H1 (cell line): ENCODE measurements around the gene SLC2A13. TPM values are rescaled to one million over a fixed set of nuclear protein-coding genes. Genes with fewer than 3 reads are reported as not detected.

Experiments
- CTCF ChIA-PET: fragments of 300-600 bp; sonication (Branson Sonifier 250); formaldehyde crosslinking; loops from one replicate; lab custom pipeline; 2021; ENCODE audit not compliant: partially characterized antibody; lab: Charles Lee
- POLR2A ChIA-PET: fragments of 300-600 bp; sonication (Branson Sonifier 250); formaldehyde crosslinking; loops from one replicate; lab custom pipeline; 2021; ENCODE audit warnings: inconsistent platforms; ENCODE audit not compliant: partially characterized antibody; lab: Charles Lee
- DNase-seq, 2 experiments: peaks; one replicate each; pipeline versions ENCODE4 v3.0.0 to v3.0.0-alpha.2; 2010 to 2022; ENCODE audit warnings: low spot score in 2 of 2, low read depth in 1 of 2, mixed read lengths in 1 of 2
- FAIRE-seq: peaks from 2 replicates; lab custom pipeline; 2011; peaks lifted over from hg19 to GRCh38; lab: Jason Lieb, UNC
- H2AFZ ChIP-seq: 2 replicates; pipeline ENCODE4 v1.8.1; 2012; ENCODE audit warnings: low read length, inconsistent platforms
- H2AK5ac ChIP-seq: 2 replicates; pipeline ENCODE4 v1.6.1; 2013; ENCODE audit warnings: low read depth, low read length
- H2BK120ac ChIP-seq: replicated peaks from 2 replicates; pipeline ENCODE3; 2013; ENCODE audit warnings: low read depth, low read length, inconsistent platforms
- H2BK12ac ChIP-seq: 2 replicates; pipeline ENCODE4 v1.6.1; 2013; ENCODE audit warnings: low read depth, low read length
- H2BK15ac ChIP-seq: 2 replicates; pipeline ENCODE4 v1.6.1; 2013; ENCODE audit warnings: low read length
- H2BK20ac ChIP-seq: 2 replicates; pipeline ENCODE4 v1.6.1; 2013; ENCODE audit warnings: low read length
- H2BK5ac ChIP-seq: 2 replicates; pipeline ENCODE4 v1.6.1; 2013; ENCODE audit warnings: low read depth, low read length
- H3K14ac ChIP-seq: 2 replicates; pipeline ENCODE4 v1.6.1; 2013; ENCODE audit warnings: inconsistent platforms; ENCODE audit not compliant: insufficient read length
- H3K18ac ChIP-seq: 2 replicates; pipeline ENCODE4 v1.6.1; 2013; ENCODE audit warnings: low read length; ENCODE audit errors: extremely low read depth
- H3K23ac ChIP-seq: 2 replicates; pipeline ENCODE4 v1.6.1; 2013; ENCODE audit warnings: inconsistent platforms; ENCODE audit not compliant: insufficient read length
- H3K23me2 ChIP-seq: 2 replicates; pipeline ENCODE4 v1.6.1; 2013; ENCODE audit warnings: low read depth, low read length
- H3K27ac ChIP-seq: 2 replicates; pipeline ENCODE4 v1.6.1; 2011; ENCODE audit warnings: low read depth, low read length, inconsistent platforms
- H3K27me3 ChIP-seq, 4 experiments: replicated peaks in 1 of 4; 1 replicate in 1 of 4; 2 replicates in 3 of 4; pipeline versions ENCODE4 v1.6.1 to v1.8.1; 2011 to 2013; ENCODE audit warnings: low read length in 3 of 4, mild to moderate bottlenecking in 3 of 4, inconsistent platforms in 2 of 4, mixed read lengths in 2 of 4, moderate library complexity in 1 of 4; ENCODE audit not compliant: control insufficient read depth in 3 of 4, insufficient read depth in 3 of 4; ENCODE audit errors: extremely low read depth in 1 of 4
- H3K36me3 ChIP-seq, 4 experiments: 2 replicates each; pipeline versions ENCODE4 v1.6.1 to v1.8.1; 2011 to 2013; ENCODE audit warnings: mild to moderate bottlenecking in 4 of 4, low read length in 3 of 4, moderate library complexity in 2 of 4, control low read depth in 1 of 4, inconsistent platforms in 1 of 4; ENCODE audit not compliant: insufficient read depth in 4 of 4, control insufficient read depth in 2 of 4
- H3K4ac ChIP-seq: replicated peaks from 2 replicates; pipeline ENCODE3; 2013; ENCODE audit warnings: low read length, low read depth, mixed read lengths, inconsistent platforms; ENCODE audit not compliant: insufficient read length
- H3K4me1 ChIP-seq, 4 experiments: replicated peaks in 1 of 4; 1 replicate in 1 of 4; 2 replicates in 3 of 4; pipeline versions ENCODE4 v1.6.1 to v1.8.1; 2011 to 2013; ENCODE audit warnings: low read length in 3 of 4, inconsistent platforms in 2 of 4, mixed read lengths in 1 of 4; ENCODE audit not compliant: insufficient read depth in 4 of 4, control insufficient read depth in 3 of 4
- H3K4me2 ChIP-seq, 2 experiments: 2 replicates each; pipeline versions ENCODE4 v1.6.1 to v1.8.1; 2011 to 2013; ENCODE audit warnings: low read depth in 2 of 2, low read length in 2 of 2, control low read depth in 1 of 2, inconsistent platforms in 1 of 2, mild to moderate bottlenecking in 1 of 2; ENCODE audit not compliant: insufficient read depth in 1 of 2
- H3K4me3 ChIP-seq, 4 experiments: fragments of 200-600, 300-600 bp in 1 of 4; sonication (generic), shearing (Covaris generic), sonication (Bioruptor Twin) in 1 of 4; 2 replicates each; pipeline versions ENCODE4 v1.5.1 to v1.8.1; 2011 to 2016; ENCODE audit warnings: low read length in 4 of 4, low read depth in 3 of 4, control low read depth in 2 of 4, inconsistent platforms in 2 of 4, mild to moderate bottlenecking in 2 of 4, mixed read lengths in 1 of 4, moderate library complexity in 1 of 4; ENCODE audit not compliant: insufficient read depth in 2 of 4; ENCODE audit errors: extremely low read depth in 1 of 4
- H3K56ac ChIP-seq: replicated peaks from 2 replicates; pipeline ENCODE3; 2013; ENCODE audit warnings: low read depth, mild to moderate bottlenecking, mixed read lengths, low read length, inconsistent platforms; ENCODE audit not compliant: insufficient read length
- H3K79me1 ChIP-seq: 2 replicates; pipeline ENCODE4 v1.6.1; 2013; ENCODE audit warnings: low read depth, low read length, control low read depth
- H3K79me2 ChIP-seq, 2 experiments: 2 replicates each; pipeline versions ENCODE4 v1.6.1 to v1.8.1; 2012 to 2013; ENCODE audit warnings: low read length in 2 of 2, mild to moderate bottlenecking in 2 of 2, inconsistent platforms in 1 of 2; ENCODE audit not compliant: insufficient read depth in 2 of 2, control insufficient read depth in 1 of 2
- H3K9ac ChIP-seq, 4 experiments: replicated peaks in 1 of 4; 1 replicate in 1 of 4; 2 replicates in 3 of 4; pipeline versions ENCODE4 v1.6.1 to v1.8.1; 2011 to 2013; ENCODE audit warnings: low read depth in 3 of 4, low read length in 3 of 4, control low read depth in 2 of 4, mild to moderate bottlenecking in 2 of 4, moderate library complexity in 2 of 4, inconsistent platforms in 1 of 4; ENCODE audit errors: extremely low read depth in 1 of 4
- H3K9me3 ChIP-seq, 2 experiments: 2 replicates each; pipeline versions ENCODE4 v1.6.1 to v1.8.1; 2012 to 2013; ENCODE audit warnings: mild to moderate bottlenecking in 2 of 2, moderate library complexity in 2 of 2, control low read depth in 1 of 2, inconsistent platforms in 1 of 2, low read depth in 1 of 2, low read length in 1 of 2, mixed read lengths in 1 of 2; ENCODE audit not compliant: insufficient read depth in 2 of 2
- H4K20me1 ChIP-seq, 2 experiments: replicated peaks in 1 of 2; 2 replicates each; pipeline versions ENCODE3 to v1.8.1; 2011 to 2013; ENCODE audit warnings: inconsistent platforms in 2 of 2, low read length in 2 of 2, mild to moderate bottlenecking in 1 of 2; ENCODE audit not compliant: insufficient read depth in 2 of 2, control insufficient read depth in 1 of 2
- H4K5ac ChIP-seq: 2 replicates; pipeline ENCODE4 v1.6.1; 2013; ENCODE audit warnings: low read length, low read depth, mixed read lengths, inconsistent platforms; ENCODE audit not compliant: insufficient read length
- H4K8ac ChIP-seq: 2 replicates; pipeline ENCODE4 v1.8.0; 2013; ENCODE audit warnings: mild to moderate bottlenecking, moderate library complexity, low read length, inconsistent platforms; ENCODE audit not compliant: insufficient read depth; ENCODE audit errors: extremely low read depth
- H4K91ac ChIP-seq: replicated peaks from 2 replicates; pipeline ENCODE3; 2013; ENCODE audit warnings: low read length, mixed read lengths, inconsistent platforms; ENCODE audit not compliant: insufficient read length
- CTCF ChIP-seq, 3 experiments: IDR thresholded peaks; 1 replicate in 2 of 3; 2 replicates in 1 of 3; pipeline versions ENCODE4 v1.5.1 to v1.6.1; 2011; ENCODE audit warnings: low read length in 3 of 3, mild to moderate bottlenecking in 3 of 3, inconsistent platforms in 2 of 3, low read depth in 1 of 3, moderate library complexity in 1 of 3; ENCODE audit not compliant: insufficient read depth in 1 of 3; ENCODE audit errors: control extremely low read depth in 1 of 3
- RBBP5 ChIP-seq: IDR thresholded peaks from 2 replicates; pipeline ENCODE4 v1.7.1; 2012; ENCODE audit warnings: low read depth, mild to moderate bottlenecking, inconsistent platforms, low read length, moderate library complexity, borderline replicate concordance
- TAF7 ChIP-seq: optimal IDR thresholded peaks from 2 replicates; pipeline ENCODE3; 2011; ENCODE audit warnings: low read depth, mild to moderate bottlenecking, inconsistent platforms, low read length, moderate library complexity, borderline replicate concordance
- WGBS, 2 experiments: shearing (Covaris generic) in 1 of 2; methylation state at CpG; one replicate each; pipeline versions ENCODE4 v1.1.6 to v1.1.7; 2013 to 2015; ENCODE audit warnings: low lambda C conversion rate in 2 of 2, mixed read lengths in 2 of 2, inconsistent platforms in 1 of 2, low coverage in 1 of 2, missing lambda C conversion rate in 1 of 2; ENCODE audit not compliant: insufficient replicate concordance in 2 of 2, insufficient coverage in 1 of 2, insufficient read length in 1 of 2; ENCODE audit errors: extremely low coverage in 1 of 2, missing lambda C conversion rate in 1 of 2; 5-methylcytosine and 5-hydroxymethylcytosine counted together
- polyA plus RNA-seq, 7 experiments: library from polyadenylated mRNA; depleted of rRNA in 3 of 7; stranded (reverse) in 5 of 7; unstranded in 2 of 7; fragments of >200 nt in 5 of 7; fragments of 200-250 nt in 2 of 7; gene quantifications; 1 replicate in 5 of 7; 2 replicates in 1 of 7; 4 replicates in 1 of 7; pipeline versions ENCODE4 v1.2.1 to v1.2.3, GENCODE V29; 2011 to 2013; ENCODE audit warnings: missing spikeins in 2 of 7, mixed read lengths in 2 of 7
- total RNA-seq: library from RNA; stranded (reverse); fragmentation: NEBNext Ultra II Directional; extraction: Animal tissue kit (Norgen Biotek cat#: 25700); gene quantifications from 2 replicates; pipeline ENCODE4 v1.2.1, GENCODE V29; 2021

SLC2A13 gene
- total and polyA plus RNA-seq, 2 of the 8 experiments (the other 6 are each of a cell fraction or from before 2014, with no cell fraction given): 2.8 to 9.6 TPM

GRCh38 chr12:39866135-39866534 lies 239.7 kb downstream of the SLC2A13 start:
- POLR2A ChIA-PET: no interaction called here
- no peaks in the 10 kb centered on the region for H3K79me2 ChIP-seq

More at GRCh38 chr12:39866135-39866534, 239.7 kb downstream of the SLC2A13 start:
- H4K20me1 ChIP-seq: no peaks in the 10 kb centered on the region
- TF ChIP-seq TAF7 (no peak), RBBP5 (no peak), CTCF (IDR thresholded peaks at IDR 0.05; ENCODE audit: control extremely low read depth in 1 of 3, insufficient read depth in 1 of 3, low read depth in 1 of 3, low read length in 3 of 3) (no peak)
- H4K8ac ChIP-seq: no peak overlapping the region
- DNase-seq (no peak), FAIRE-seq (no peak)
- no peak overlapping the region for H3K9ac ChIP-seq
- H3K4ac ChIP-seq: no peak overlapping the region
- no peak overlapping the region for H4K5ac ChIP-seq
- H3K27ac ChIP-seq: no peak overlapping the region
- no peak overlapping the region for H3K56ac ChIP-seq
- H2BK120ac ChIP-seq: no peak overlapping the region
- H2BK12ac ChIP-seq: no peak overlapping the region
- H2AFZ ChIP-seq: no peak overlapping the region
- no peaks in the 10 kb centered on the region for H3K36me3 ChIP-seq
- no peak overlapping the region for H2BK20ac ChIP-seq
- WGBS, 2 experiments: 97% methylated on average over 6 of the region's 6 CpGs; no CpG with 5 or more reads in 1 of the 2 experiments
- no peak overlapping the region for H3K18ac ChIP-seq
- no peak overlapping the region for H3K4me3 ChIP-seq
- H3K4me2 ChIP-seq: no peak overlapping the region
- H3K27me3 ChIP-seq: no peaks in the 10 kb centered on the region; a peak in 1 of 7 replicates
- H2BK5ac ChIP-seq: no peak overlapping the region
- CTCF ChIA-PET: no interaction called here
- no peaks in the 10 kb centered on the region for H3K23me2 ChIP-seq
- no peaks in the 10 kb centered on the region for H3K9me3 ChIP-seq
- H3K14ac ChIP-seq: no peak overlapping the region
- no peak overlapping the region for H4K91ac ChIP-seq
- H3K79me1 ChIP-seq: no peaks in the 10 kb centered on the region
- H3K4me1 ChIP-seq: no peaks in the 10 kb centered on the region
- H2AK5ac ChIP-seq: no peak overlapping the region
- no peak overlapping the region for H3K23ac ChIP-seq
- no peak overlapping the region for H2BK15ac ChIP-seq
